ENCODE results near the gene PDE4A. TPM values are rescaled to one million over a fixed set of nuclear protein-coding genes. Genes with fewer than 3 reads are reported as not detected.
"Not testable (repeated sequence)": the region's sequence is repeated elsewhere in the genome, so short reads cannot be mapped to it uniquely, and the experiment has no call there.

PDE4A gene
- total RNA-seq, 1 experiment from 2014 or later: 3.7 TPM

DNA sequence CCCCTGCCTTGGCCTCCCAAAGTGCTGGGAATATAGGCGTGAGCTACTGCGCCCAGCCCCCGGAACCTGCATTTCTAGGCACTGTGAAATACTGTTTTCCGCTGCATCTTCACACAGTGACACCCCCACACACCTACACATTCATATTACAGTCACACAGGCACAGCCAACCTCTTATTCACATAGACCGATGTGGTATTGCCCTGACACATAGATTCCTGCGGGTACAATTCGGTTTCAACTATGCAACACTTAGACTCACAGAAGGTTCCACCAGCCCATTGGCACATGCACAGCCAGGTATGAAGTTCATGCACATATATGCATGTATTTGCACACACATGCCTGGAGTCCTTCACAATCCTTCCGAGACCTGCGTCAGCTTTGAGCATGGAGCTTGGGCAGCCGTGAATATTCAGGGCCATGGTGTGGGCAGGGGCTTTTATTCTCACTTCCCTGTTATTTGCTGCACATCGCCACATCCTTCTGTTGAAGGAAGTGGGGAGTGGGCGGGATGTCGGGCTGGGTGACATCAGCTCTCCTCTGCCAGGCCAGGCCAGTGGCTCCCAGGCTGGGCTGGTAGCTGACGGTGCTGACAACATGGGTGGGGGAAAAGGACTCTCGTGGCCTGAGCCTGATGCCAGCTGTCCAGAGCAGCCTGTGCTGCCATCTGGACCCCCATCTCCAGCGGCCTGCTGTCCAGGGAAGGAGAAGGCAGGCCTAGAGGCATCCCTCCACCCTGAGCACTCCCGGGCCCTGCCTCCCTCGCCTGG is 11.6 kb upstream of the PDE4A start:
- POLR2A ChIA-PET: no interaction called here
- H3K4me1 ChIP-seq: no peaks in the 10 kb centered on the region
- H3K27ac Mint-ChIP-seq (ENCODE audit: unreplicated experiment): no peak overlapping the region
- no peak for DNase-seq
- H3K27me3 Mint-ChIP-seq (ENCODE audit: insufficient read depth, unreplicated experiment): peaks cover 8% of the 10 kb centered on the region
- H3K27me3 ChIP-seq (replicated peaks; ENCODE audit: control insufficient read depth, insufficient read depth, low read length): no peaks in the 10 kb centered on the region
- peaks cover 8% of the 10 kb centered on the region for H3K36me3 Mint-ChIP-seq (ENCODE audit: insufficient read depth, unreplicated experiment)
- CTCF ChIA-PET: no interaction called here
- H3K4me3 Mint-ChIP-seq (ENCODE audit: unreplicated experiment): no peak overlapping the region
- intact Hi-C loops (cut with micrococcal nuclease; ENCODE audit: unreplicated experiment): no loop called here
- H3K4me3 ChIP-seq (ENCODE audit: low read depth, low read length): no peak overlapping the region
- TF ChIP-seq, protein P1, sequence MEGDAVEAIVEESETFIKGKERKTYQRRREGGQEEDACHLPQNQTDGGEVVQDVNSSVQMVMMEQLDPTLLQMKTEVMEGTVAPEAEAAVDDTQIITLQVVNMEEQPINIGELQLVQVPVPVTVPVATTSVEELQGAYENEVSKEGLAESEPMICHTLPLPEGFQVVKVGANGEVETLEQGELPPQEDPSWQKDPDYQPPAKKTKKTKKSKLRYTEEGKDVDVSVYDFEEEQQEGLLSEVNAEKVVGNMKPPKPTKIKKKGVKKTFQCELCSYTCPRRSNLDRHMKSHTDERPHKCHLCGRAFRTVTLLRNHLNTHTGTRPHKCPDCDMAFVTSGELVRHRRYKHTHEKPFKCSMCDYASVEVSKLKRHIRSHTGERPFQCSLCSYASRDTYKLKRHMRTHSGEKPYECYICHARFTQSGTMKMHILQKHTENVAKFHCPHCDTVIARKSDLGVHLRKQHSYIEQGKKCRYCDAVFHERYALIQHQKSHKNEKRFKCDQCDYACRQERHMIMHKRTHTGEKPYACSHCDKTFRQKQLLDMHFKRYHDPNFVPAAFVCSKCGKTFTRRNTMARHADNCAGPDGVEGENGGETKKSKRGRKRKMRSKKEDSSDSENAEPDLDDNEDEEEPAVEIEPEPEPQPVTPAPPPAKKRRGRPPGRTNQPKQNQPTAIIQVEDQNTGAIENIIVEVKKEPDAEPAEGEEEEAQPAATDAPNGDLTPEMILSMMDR (IDR thresholded peaks at IDR 0.05; ENCODE audit: insufficient read depth in 1 of 2, low read depth in 1 of 2, low read length in 1 of 2, severe bottlenecking in 1 of 2, unreplicated experiment in 1 of 2): no peak
- no peaks in the 10 kb centered on the region for H3K9me3 Mint-ChIP-seq (ENCODE audit: unreplicated experiment)
- no TSS peak for BruUV-seq (replicated peaks)
- no peaks in the 10 kb centered on the region for H3K36me3 ChIP-seq (ENCODE audit: control insufficient read depth, insufficient read depth, low read length)
- no peaks in the 10 kb centered on the region for H3K4me1 Mint-ChIP-seq (ENCODE audit: low read depth, unreplicated experiment)
- no peaks in the 10 kb centered on the region for H3K9me3 ChIP-seq

DNA sequence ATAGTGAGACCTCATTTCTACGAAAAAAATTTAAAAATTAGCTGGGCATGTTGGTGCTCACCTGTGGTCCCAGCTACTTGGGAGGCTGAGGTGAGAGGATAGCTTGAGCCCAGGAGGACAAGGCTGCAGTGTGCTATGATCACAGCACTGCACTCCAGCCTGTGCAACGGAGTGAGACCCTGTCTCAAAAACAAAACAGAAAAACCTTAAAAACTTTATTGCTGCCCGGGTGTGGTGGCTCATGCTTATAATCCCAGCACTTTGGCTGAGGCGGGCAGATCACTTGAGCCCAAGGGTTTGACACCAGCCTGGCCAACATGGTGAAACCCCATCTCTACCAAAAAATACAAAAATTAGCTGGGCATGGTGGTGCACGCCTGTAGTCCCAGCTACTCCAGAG is 9.1 kb upstream of the PDE4A start:
- H3K36me3 ChIP-seq (ENCODE audit: control insufficient read depth, insufficient read depth, low read length); H3K9me3 Mint-ChIP-seq (ENCODE audit: unreplicated experiment); CTCF ChIA-PET; H3K4me1 ChIP-seq; H3K9me3 ChIP-seq; H3K4me1 Mint-ChIP-seq (ENCODE audit: low read depth, unreplicated experiment); H3K27me3 Mint-ChIP-seq (ENCODE audit: insufficient read depth, unreplicated experiment); H3K27ac Mint-ChIP-seq (ENCODE audit: unreplicated experiment); DNase-seq; intact Hi-C loops (cut with micrococcal nuclease; ENCODE audit: unreplicated experiment); H3K27me3 ChIP-seq (replicated peaks; ENCODE audit: control insufficient read depth, insufficient read depth, low read length); H3K36me3 Mint-ChIP-seq (ENCODE audit: insufficient read depth, unreplicated experiment); BruUV-seq (replicated peaks); H3K4me3 ChIP-seq (ENCODE audit: low read depth, low read length); H3K4me3 Mint-ChIP-seq (ENCODE audit: unreplicated experiment): not testable (repeated sequence)
- POLR2A ChIA-PET: interaction anchor here (0.5 kb wide), 1 partner anchor 78 kb away, joined by 10 read pairs; no protein-coding TSS in a partner anchor

DNA sequence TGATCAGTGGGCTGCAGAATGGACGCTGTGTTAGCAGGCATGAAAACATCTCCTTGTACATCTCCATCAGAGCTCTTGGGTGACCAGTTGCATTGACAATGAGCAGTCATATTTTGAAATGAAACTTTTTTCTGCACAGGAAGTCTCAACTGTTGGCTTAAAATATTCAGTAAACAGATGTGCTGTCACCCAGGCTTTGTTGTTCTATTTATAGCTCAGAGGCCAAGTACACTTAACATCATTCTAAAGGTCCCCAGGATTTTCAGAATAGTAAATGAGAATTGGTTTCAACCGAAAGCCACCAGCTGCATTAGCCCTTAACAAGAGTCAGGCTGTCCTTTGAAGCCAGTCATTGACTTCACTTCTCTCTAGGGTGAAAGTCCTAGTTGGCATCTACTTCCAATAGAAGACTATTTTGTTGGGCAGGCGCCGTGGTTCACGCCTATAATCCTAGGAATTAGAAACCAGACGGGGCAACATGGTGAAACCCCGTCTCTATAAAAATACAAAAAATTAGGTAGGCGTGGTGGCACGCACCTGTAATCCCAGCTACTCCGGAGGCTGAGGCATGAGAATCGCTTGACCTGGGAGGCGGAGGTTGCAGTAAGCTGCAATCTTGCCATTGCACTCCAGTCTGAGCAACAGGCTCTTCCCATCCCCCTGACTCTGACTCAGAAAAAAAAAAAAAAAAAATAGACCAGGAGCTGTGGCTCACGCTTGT is 7.9 kb upstream of the PDE4A start:
- Mint-ChIP-seq H3K4me3 (ENCODE audit: unreplicated experiment) (no peak overlapping the region), H3K9me3 (ENCODE audit: unreplicated experiment) (no peaks in the 10 kb centered on the region), H3K36me3 (ENCODE audit: insufficient read depth, unreplicated experiment) (peaks cover 9% of the 10 kb centered on the region), H3K4me1 (ENCODE audit: low read depth, unreplicated experiment) (no peaks in the 10 kb centered on the region), H3K27ac (ENCODE audit: unreplicated experiment) (no peak overlapping the region), H3K27me3 (ENCODE audit: insufficient read depth, unreplicated experiment) (peaks cover 6% of the 10 kb centered on the region)
- TF ChIP-seq, protein P1 (IDR thresholded peaks at IDR 0.05; ENCODE audit: insufficient read depth in 1 of 2, low read depth in 1 of 2, low read length in 1 of 2, severe bottlenecking in 1 of 2, unreplicated experiment in 1 of 2): no peak
- Histone ChIP-seq H3K9me3 (no peaks in the 10 kb centered on the region), H3K27me3 (replicated peaks; ENCODE audit: control insufficient read depth, insufficient read depth, low read length) (no peaks in the 10 kb centered on the region; the same call in 1 of the 2 replicates), H3K36me3 (ENCODE audit: control insufficient read depth, insufficient read depth, low read length) (no peaks in the 10 kb centered on the region), H3K4me3 (ENCODE audit: low read depth, low read length) (no peak overlapping the region), H3K4me1 (no peaks in the 10 kb centered on the region)
- no TSS peak for BruUV-seq (replicated peaks)
- ChIA-PET CTCF (interaction anchor here (0.6 to 0.7 kb wide), 2 partner anchors 10 to 104 kb away, joined by 3 to 6 read pairs; no protein-coding TSS in a partner anchor), POLR2A (no interaction called here)
- no peak for DNase-seq
- intact Hi-C loops (cut with micrococcal nuclease; ENCODE audit: unreplicated experiment): no loop called here
